ENCODE results near the gene SH3BP2. TPM values are rescaled to one million over a fixed set of nuclear protein-coding genes. Genes with fewer than 3 reads are reported as not detected.

The SH3BP2 gene
- total RNA-seq, 2 experiments from 2014 or later, result 45.7 to 47.4 TPM

GRCh38 chr4:2867758-2868491 is 75.0 kb downstream of the SH3BP2 start:
- H3K4me3 Mint-ChIP-seq, result no peak overlapping the region
- peaks cover 3% of the 10 kb centered on the region for H3K36me3 Mint-ChIP-seq (ENCODE audit: low read depth)
- intact Hi-C loops (cut with micrococcal nuclease), result no loop called here
- no peaks in the 10 kb centered on the region for H3K9me3 Mint-ChIP-seq
- CTCF ChIA-PET, result interaction anchor here (1.2 kb wide), 1 partner anchor 16 kb away, joined by 3 read pairs; no protein-coding TSS in a partner anchor
- no peak for DNase-seq
- H3K27me3 Mint-ChIP-seq (ENCODE audit: low read depth), result no peaks in the 10 kb centered on the region
- H3K27ac Mint-ChIP-seq, result no peak overlapping the region
- H3K4me1 Mint-ChIP-seq (ENCODE audit: low read depth), result peaks cover 52% of the 10 kb centered on the region

DNA sequence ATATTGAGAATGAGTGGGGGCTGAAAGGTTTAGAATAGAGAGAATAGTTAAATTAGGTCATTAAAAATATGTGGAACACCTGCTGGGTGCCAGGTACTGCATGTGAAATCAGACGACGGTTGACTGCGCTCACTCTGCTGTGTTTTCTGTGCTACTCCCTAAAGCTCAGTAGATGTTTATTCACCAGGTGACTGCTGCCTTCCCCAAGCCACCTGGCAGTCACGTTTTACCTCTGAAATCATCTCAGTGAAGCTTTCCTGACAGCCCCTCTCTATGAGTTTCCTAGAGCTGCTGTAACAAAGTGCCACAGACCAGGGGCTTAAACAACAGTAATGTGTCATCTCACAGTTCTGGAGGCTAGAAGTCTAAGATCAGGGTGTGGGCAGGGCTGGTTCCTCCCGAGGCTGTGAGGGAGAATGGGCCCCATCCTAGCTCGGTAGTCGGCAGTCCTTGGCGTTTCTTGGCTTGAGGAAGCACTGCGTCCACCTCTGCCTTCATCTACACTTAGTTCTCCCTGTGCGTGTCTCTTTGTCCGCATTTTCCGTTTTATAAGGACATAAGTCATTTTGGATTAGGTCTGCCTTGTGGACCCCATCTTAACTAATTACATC is 76.1 kb downstream of the SH3BP2 start:
- Mint-ChIP-seq H3K4me3 (no peak overlapping the region), H3K27me3 (ENCODE audit: low read depth) (no peaks in the 10 kb centered on the region), H3K36me3 (ENCODE audit: low read depth) (peaks cover 3% of the 10 kb centered on the region), H3K27ac (no peak overlapping the region), H3K9me3 (no peaks in the 10 kb centered on the region), H3K4me1 (ENCODE audit: low read depth) (peaks cover 54% of the 10 kb centered on the region)
- no peak for DNase-seq
- intact Hi-C loops (cut with micrococcal nuclease), result no loop called here
- CTCF ChIA-PET, result no interaction called here

DNA sequence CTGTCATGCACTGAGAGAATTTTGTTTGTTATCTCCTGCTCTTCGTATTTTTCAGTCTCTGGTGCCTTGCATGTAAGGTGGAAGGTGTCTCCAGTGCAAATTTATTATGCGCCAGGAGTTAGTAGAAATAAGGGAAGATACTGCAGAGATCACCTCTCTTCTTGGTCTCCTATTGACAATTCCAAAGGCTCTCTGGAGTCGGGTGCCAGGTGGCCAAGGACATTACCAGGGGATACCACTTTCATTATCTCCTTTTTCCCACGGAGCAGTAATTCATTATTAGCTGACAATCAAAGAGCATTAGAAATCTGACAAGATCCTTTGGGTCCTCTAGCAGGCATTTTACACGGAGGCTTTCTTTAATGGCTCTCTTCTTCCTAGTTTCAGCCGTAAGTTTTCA is 76.8 kb downstream of the SH3BP2 start:
- DNase-seq, result no peak

GRCh38 chr4:2870082-2870481 is 77.2 kb downstream of the SH3BP2 start:
- H3K4me1 Mint-ChIP-seq (ENCODE audit: low read depth), result peaks cover 53% of the 10 kb centered on the region
- no peaks in the 10 kb centered on the region for H3K9me3 Mint-ChIP-seq
- CTCF ChIA-PET, result interaction anchor here (0.6 kb wide), 2 partner anchors 79 to 174 kb away, joined by 4 read pairs; no protein-coding TSS in a partner anchor
- no peak for DNase-seq
- intact Hi-C loops (cut with micrococcal nuclease), result no loop called here
- peaks cover 3% of the 10 kb centered on the region for H3K36me3 Mint-ChIP-seq (ENCODE audit: low read depth)
- H3K27me3 Mint-ChIP-seq (ENCODE audit: low read depth), result no peaks in the 10 kb centered on the region
- no peak overlapping the region for H3K27ac Mint-ChIP-seq
- H3K4me3 Mint-ChIP-seq, result no peak overlapping the region

More for the DNA sequence above, 76.8 kb downstream of the SH3BP2 start:
- Mint-ChIP-seq H3K4me3 (no peak overlapping the region), H3K4me1 (ENCODE audit: low read depth) (peaks cover 54% of the 10 kb centered on the region), H3K9me3 (no peaks in the 10 kb centered on the region), H3K36me3 (ENCODE audit: low read depth) (peaks cover 3% of the 10 kb centered on the region), H3K27ac (no peak overlapping the region), H3K27me3 (ENCODE audit: low read depth) (no peaks in the 10 kb centered on the region)
- CTCF ChIA-PET, result no interaction called here
- intact Hi-C loops (cut with micrococcal nuclease), result no loop called here

- intact Hi-C loops (cut with micrococcal nuclease), result no loop called here
- Mint-ChIP-seq H3K4me1 (ENCODE audit: low read depth) (peaks cover 52% of the 10 kb centered on the region), H3K36me3 (ENCODE audit: low read depth) (peaks cover 5% of the 10 kb centered on the region), H3K27ac (no peak overlapping the region), H3K9me3 (no peaks in the 10 kb centered on the region), H3K27me3 (ENCODE audit: low read depth) (no peaks in the 10 kb centered on the region), H3K4me3 (no peak overlapping the region)
- no peak for DNase-seq
- CTCF ChIA-PET, result no interaction called here
Observed at GRCh38 chr4:2871466-2871865, 78.6 kb downstream of the SH3BP2 start.

GRCh38 chr4:2871911-2872310 is 79.0 kb downstream of the SH3BP2 start:
- Mint-ChIP-seq H3K27ac (peak overlapping the region; percentile 3), H3K4me1 (ENCODE audit: low read depth) (peaks cover 49% of the 10 kb centered on the region), H3K36me3 (ENCODE audit: low read depth) (peaks cover 5% of the 10 kb centered on the region), H3K4me3 (no peak overlapping the region), H3K27me3 (ENCODE audit: low read depth) (no peaks in the 10 kb centered on the region), H3K9me3 (no peaks in the 10 kb centered on the region)
- CTCF ChIA-PET, result no interaction called here
- peak; percentile 27 for DNase-seq
- intact Hi-C loops (cut with micrococcal nuclease), result no loop called here

- Mint-ChIP-seq H3K4me3 (no peak overlapping the region), H3K27ac (no peak overlapping the region), H3K9me3 (no peaks in the 10 kb centered on the region), H3K36me3 (ENCODE audit: low read depth) (peaks cover 8% of the 10 kb centered on the region), H3K27me3 (ENCODE audit: low read depth) (no peaks in the 10 kb centered on the region), H3K4me1 (ENCODE audit: low read depth) (peaks cover 49% of the 10 kb centered on the region)
- CTCF ChIA-PET, result interaction anchor here (0.8 kb wide), 1 partner anchor 62 kb away, joined by 3 read pairs; no protein-coding TSS in a partner anchor
- DNase-seq, result no peak
- intact Hi-C loops (cut with micrococcal nuclease), result no loop called here
Observed at GRCh38 chr4:2873329-2873728, 80.4 kb downstream of the SH3BP2 start.

GRCh38 chr4:2874861-2875260 is 82.0 kb downstream of the SH3BP2 start:
- Mint-ChIP-seq H3K36me3 (ENCODE audit: low read depth) (peaks cover 13% of the 10 kb centered on the region), H3K4me3 (no peak overlapping the region), H3K27me3 (ENCODE audit: low read depth) (no peaks in the 10 kb centered on the region), H3K4me1 (ENCODE audit: low read depth) (peaks cover 42% of the 10 kb centered on the region), H3K9me3 (no peaks in the 10 kb centered on the region), H3K27ac (no peak overlapping the region)
- DNase-seq, result no peak
- CTCF ChIA-PET, result no interaction called here
- intact Hi-C loops (cut with micrococcal nuclease), result no loop called here

- Mint-ChIP-seq H3K27me3 (ENCODE audit: low read depth) (no peaks in the 10 kb centered on the region), H3K9me3 (no peaks in the 10 kb centered on the region), H3K4me3 (no peak overlapping the region), H3K4me1 (ENCODE audit: low read depth) (peaks cover 40% of the 10 kb centered on the region), H3K36me3 (ENCODE audit: low read depth) (peaks cover 10% of the 10 kb centered on the region), H3K27ac (no peak overlapping the region)
- CTCF ChIA-PET, result no interaction called here
- DNase-seq, result no peak
- intact Hi-C loops (cut with micrococcal nuclease), result no loop called here
Observed at GRCh38 chr4:2875556-2875955, 82.7 kb downstream of the SH3BP2 start.

DNA sequence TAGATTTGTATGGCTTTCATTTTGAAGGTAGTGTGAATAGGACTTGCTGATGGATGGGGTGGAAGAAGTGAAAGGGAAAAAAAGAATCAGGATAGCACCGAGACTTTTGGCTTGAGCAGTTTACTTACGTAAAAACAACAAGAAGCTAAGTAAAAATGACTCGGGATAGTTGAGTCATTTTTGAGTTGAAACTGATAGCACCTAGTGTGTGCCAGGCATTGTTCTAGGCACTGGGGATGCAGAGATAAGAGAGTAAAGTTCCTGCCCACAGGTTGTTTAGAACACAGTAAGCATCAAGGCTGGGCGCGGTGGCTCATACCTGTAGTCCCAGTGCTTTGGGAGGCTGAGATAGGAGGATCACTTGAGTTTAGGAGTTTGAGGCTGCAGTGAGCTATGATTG is 85.5 kb downstream of the SH3BP2 start:
- intact Hi-C loops (cut with micrococcal nuclease), result no loop called here
- peaks cover 13% of the 10 kb centered on the region for H3K36me3 Mint-ChIP-seq (ENCODE audit: low read depth)
- H3K9me3 Mint-ChIP-seq, result no peaks in the 10 kb centered on the region
- no peaks in the 10 kb centered on the region for H3K27me3 Mint-ChIP-seq (ENCODE audit: low read depth)
- H3K4me1 Mint-ChIP-seq (ENCODE audit: low read depth), result peaks cover 30% of the 10 kb centered on the region
- H3K27ac Mint-ChIP-seq, result peak overlapping the region; percentile 59
- CTCF ChIA-PET, result interaction anchor here (1.1 to 1.6 kb wide), 3 partner anchors 16 to 30 kb away, joined by 4 to 5 read pairs (median 4); no protein-coding TSS in a partner anchor
- peak; percentile 45 for DNase-seq
- H3K4me3 Mint-ChIP-seq, result no peak overlapping the region

DNA sequence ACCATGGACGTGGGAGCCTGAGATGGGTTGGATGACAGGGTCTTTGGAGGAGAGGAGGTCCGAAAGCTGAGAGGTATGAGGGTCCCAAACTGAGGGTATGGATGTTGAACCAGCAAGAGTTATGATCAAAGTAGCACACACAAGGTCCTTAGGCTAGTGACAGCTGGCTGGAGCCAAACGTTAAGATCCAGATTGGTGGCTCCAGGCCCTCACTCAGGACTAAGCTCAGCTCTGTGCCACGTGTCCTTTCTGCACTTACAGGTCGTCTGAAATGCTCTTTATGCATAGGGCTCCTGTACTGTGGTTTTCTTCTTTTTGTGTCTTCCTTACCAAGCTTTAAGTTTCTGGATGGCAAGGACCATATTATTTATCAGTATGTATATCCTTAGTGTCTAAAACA is 86.1 kb downstream of the SH3BP2 start:
- H3K9me3 Mint-ChIP-seq, result no peaks in the 10 kb centered on the region
- CTCF ChIA-PET, result interaction anchor here (1.1 to 1.6 kb wide), 4 partner anchors 15 to 115 kb away, joined by 4 to 5 read pairs (median 4); no protein-coding TSS in a partner anchor
- no peaks in the 10 kb centered on the region for H3K27me3 Mint-ChIP-seq (ENCODE audit: low read depth)
- no peak overlapping the region for H3K27ac Mint-ChIP-seq
- peaks cover 27% of the 10 kb centered on the region for H3K4me1 Mint-ChIP-seq (ENCODE audit: low read depth)
- intact Hi-C loops (cut with micrococcal nuclease), result no loop called here
- no peak for DNase-seq
- peaks cover 13% of the 10 kb centered on the region for H3K36me3 Mint-ChIP-seq (ENCODE audit: low read depth)
- H3K4me3 Mint-ChIP-seq, result no peak overlapping the region

DNA sequence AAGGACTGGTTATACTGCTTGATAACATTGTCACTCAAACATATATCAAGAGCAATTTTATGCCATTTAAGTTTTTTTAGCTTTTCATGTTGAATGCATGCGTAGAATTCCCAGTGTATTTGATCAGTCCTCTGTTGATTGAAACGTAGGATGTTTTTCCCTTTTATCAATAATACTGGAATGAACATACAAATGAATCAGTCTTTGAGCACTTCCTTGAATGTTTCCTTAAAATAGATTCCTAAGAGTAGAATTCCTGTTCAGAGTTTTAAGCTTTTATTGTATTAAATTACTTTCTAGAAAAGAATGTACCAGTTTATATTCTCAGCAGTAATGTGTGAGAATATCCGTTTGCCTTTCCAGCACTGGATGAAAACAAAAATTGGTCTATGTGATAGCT is 88.5 kb downstream of the SH3BP2 start:
- Mint-ChIP-seq H3K27ac (no peak overlapping the region), H3K4me3 (no peak overlapping the region), H3K4me1 (ENCODE audit: low read depth) (peaks cover 19% of the 10 kb centered on the region), H3K9me3 (no peaks in the 10 kb centered on the region), H3K36me3 (ENCODE audit: low read depth) (peaks cover 24% of the 10 kb centered on the region), H3K27me3 (ENCODE audit: low read depth) (no peaks in the 10 kb centered on the region)
- DNase-seq, result no peak
- CTCF ChIA-PET, result interaction anchor here (1.2 kb wide), 1 partner anchor 13 kb away, joined by 3 read pairs; no protein-coding TSS in a partner anchor
- intact Hi-C loops (cut with micrococcal nuclease), result no loop called here

GRCh38 chr4:2882341-2882740 is 89.5 kb downstream of the SH3BP2 start:
- Mint-ChIP-seq H3K27me3 (ENCODE audit: low read depth) (no peaks in the 10 kb centered on the region), H3K4me3 (no peak overlapping the region), H3K27ac (no peak overlapping the region), H3K9me3 (no peaks in the 10 kb centered on the region), H3K36me3 (ENCODE audit: low read depth) (peaks cover 22% of the 10 kb centered on the region), H3K4me1 (ENCODE audit: low read depth) (peaks cover 15% of the 10 kb centered on the region)
- intact Hi-C loops (cut with micrococcal nuclease), result no loop called here
- no peak for DNase-seq
- CTCF ChIA-PET, result interaction anchor here (1.2 kb wide), 1 partner anchor 12 kb away, joined by 3 read pairs; no protein-coding TSS in a partner anchor

Data from activated naive CD4-positive, alpha-beta T cell treated with anti-CD3 and anti-CD28 coated beads for 36 hours (primary cell).